IPS DF 6.9 (cell line): Measurements from ENCODE around the gene MBNL1.

ENCODE experiments used
- DNase-seq: peaks from one replicate; pipeline ENCODE4 v3.0.0-alpha.2; 2013; ENCODE audit warnings: low read depth, low spot score
- H3K27ac ChIP-seq: one replicate; pipeline ENCODE4 v1.5.1; 2013; ENCODE audit warnings: low read length, control low read depth
- H3K27me3 ChIP-seq: 2 replicates; pipeline ENCODE4 v1.6.1; 2013; ENCODE audit warnings: mild to moderate bottlenecking, low read length; ENCODE audit not compliant: control insufficient read depth, insufficient read depth
- H3K36me3 ChIP-seq: 2 replicates; pipeline ENCODE4 v1.6.1; 2013; ENCODE audit warnings: low read length; ENCODE audit not compliant: control insufficient read depth, insufficient read depth
- H3K4me1 ChIP-seq: 2 replicates; pipeline ENCODE4 v1.6.1; 2013; ENCODE audit warnings: low read length; ENCODE audit not compliant: control insufficient read depth, insufficient read depth
- H3K4me3 ChIP-seq: 2 replicates; pipeline ENCODE4 v1.5.1; 2013; ENCODE audit warnings: mild to moderate bottlenecking, low read length
- H3K9me3 ChIP-seq: 2 replicates; pipeline ENCODE4 v1.6.1; 2013; ENCODE audit warnings: low read length, inconsistent platforms; ENCODE audit not compliant: control insufficient read depth, insufficient read depth
- WGBS: extraction: QIAGEN DNeasy Blood & Tissue Kit; methylation state at CpG from one replicate; pipeline ENCODE4 v1.1.7; 2013; ENCODE audit warnings: mixed read lengths, missing lambda C conversion rate; ENCODE audit not compliant: insufficient read length, insufficient coverage; 5-methylcytosine and 5-hydroxymethylcytosine counted together

MBNL1 gene

DNA sequence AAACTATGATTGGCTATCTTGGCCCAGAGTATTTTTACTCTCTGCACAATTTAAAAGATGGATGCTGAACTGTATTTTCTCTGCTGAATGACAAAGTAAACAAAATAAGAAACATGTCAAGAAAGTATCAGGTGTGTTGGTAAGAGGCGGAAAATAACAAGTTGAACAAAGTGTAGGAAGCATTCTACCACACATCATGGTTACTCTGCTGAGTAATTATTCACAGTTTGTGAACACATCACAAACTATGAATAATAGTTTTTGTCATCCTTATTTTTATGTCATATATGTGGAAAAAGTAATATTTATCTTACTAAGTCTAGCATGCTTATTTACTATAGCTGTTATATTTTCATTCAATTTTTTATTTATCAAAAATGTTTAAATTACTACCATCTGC is 229.2 kb downstream of the MBNL1 start:
- WGBS: no CpG with 5 or more reads among the region's 1 CpG
- H3K36me3 ChIP-seq: no peaks in the 10 kb centered on the region
- DNase-seq: no peak
- H3K4me3 ChIP-seq: no peak overlapping the region
- H3K27me3 ChIP-seq: no peaks in the 10 kb centered on the region
- H3K27ac ChIP-seq: no peak overlapping the region
- H3K9me3 ChIP-seq: no peaks in the 10 kb centered on the region
- H3K4me1 ChIP-seq: no peaks in the 10 kb centered on the region

DNA sequence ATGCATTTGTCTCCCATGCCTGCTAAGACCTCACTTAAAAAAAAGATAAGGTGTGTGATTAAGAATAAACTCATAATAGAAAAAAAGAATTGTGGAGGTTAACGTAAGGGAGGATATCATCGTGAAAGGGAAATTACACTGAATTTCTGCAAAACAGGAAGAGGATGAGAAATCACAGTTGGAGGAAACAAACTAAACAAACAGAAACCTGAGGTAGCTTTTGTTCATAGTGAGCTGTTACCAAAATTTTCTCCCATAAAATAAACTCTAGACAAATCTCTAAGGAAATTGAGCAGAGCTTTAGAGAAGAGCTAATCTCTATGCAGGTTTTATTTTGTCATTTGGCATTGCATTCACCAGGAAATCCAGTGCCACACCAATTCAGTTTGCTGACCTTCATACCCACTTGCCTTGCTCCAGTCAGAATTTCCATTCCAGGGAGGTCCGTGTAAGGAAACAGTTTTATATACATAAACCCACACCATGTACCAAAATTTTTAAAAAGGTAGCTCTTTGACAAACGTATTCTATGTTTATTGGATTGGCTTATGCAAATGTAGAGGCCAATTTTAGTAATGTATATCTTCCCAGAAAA is 231.2 kb downstream of the MBNL1 start:
- WGBS: 100% methylated on average over 2 of the region's 4 CpGs
- H3K4me3 ChIP-seq: no peak overlapping the region

DNA sequence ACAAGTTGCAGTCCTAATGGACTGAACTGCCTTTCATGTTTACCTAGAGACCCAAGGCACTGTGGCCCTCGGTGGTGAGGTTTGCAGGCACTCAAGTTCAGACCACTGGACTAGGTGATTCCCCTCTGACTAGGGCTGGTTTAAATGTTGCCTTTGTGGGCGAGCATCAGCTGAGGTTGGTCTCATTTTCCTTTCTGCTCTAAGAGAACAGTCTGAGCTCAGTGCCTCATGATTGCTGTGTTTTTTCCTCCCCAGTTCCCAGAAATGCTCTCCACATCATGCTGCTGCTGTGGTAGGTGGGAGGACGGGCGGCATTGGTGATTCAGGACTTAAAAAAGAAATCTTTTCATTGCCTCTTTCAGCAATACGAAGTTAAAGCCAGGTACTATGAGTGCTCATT is 237.2 kb downstream of the MBNL1 start:
- Histone ChIP-seq H3K9me3 (no peaks in the 10 kb centered on the region), H3K4me1 (no peaks in the 10 kb centered on the region), H3K27me3 (no peaks in the 10 kb centered on the region), H3K27ac (no peak overlapping the region), H3K36me3 (no peaks in the 10 kb centered on the region), H3K4me3 (no peak overlapping the region)
- WGBS: no CpG with 5 or more reads among the region's 5 CpGs
- DNase-seq: no peak

More for the DNA sequence above, 231.2 kb downstream of the MBNL1 start:
- Histone ChIP-seq H3K9me3 (no peaks in the 10 kb centered on the region), H3K4me1 (no peaks in the 10 kb centered on the region), H3K36me3 (no peaks in the 10 kb centered on the region), H3K27ac (no peak overlapping the region), H3K27me3 (no peaks in the 10 kb centered on the region)
- DNase-seq: no peak

DNA sequence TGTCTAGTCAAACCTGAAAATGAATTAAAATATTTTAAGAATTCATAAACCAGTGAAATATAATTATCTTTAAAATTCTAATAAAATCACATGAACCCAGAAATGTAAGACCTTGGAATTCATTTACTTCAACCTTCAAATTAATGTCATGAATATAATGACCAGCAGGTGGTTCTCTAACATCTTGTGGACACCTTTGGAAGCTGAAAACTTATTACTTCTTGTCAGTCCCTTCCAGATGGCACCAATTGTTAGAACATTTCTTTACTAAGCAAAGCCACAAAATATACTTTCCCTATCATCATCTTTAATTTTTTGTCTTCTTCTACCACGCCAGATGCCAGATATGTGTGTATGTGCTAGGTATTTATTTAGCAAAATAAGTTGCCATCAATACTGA is 240.0 kb downstream of the MBNL1 start:
- H3K9me3 ChIP-seq: no peaks in the 10 kb centered on the region
- no peak overlapping the region for H3K27ac ChIP-seq
- no peaks in the 10 kb centered on the region for H3K36me3 ChIP-seq
- H3K4me3 ChIP-seq: no peak overlapping the region
- H3K27me3 ChIP-seq: no peaks in the 10 kb centered on the region
- WGBS: no CpG with 5 or more reads among the region's 1 CpG
- H3K4me1 ChIP-seq: no peaks in the 10 kb centered on the region
- DNase-seq: no peak

DNA sequence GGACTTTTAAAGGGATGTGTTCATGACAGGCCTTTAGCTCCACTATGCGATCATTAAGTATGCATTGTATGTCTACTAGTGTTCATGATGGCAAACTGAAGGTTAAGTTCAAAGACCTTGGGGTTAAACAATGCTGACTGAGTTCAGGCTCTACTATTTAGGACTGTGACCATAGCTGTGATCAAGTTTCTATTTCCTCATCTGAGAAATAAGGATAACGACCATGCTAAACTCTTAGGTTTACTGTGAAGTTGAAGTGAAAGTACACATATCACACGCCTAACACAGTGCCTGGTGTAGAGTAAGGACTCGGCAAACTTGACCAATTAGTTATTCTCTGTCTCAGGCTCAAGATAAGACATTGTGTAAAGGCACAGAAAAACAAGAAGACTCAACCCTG is 243.2 kb downstream of the MBNL1 start:
- Histone ChIP-seq H3K4me1 (no peaks in the 10 kb centered on the region), H3K9me3 (no peaks in the 10 kb centered on the region), H3K27me3 (no peaks in the 10 kb centered on the region), H3K27ac (no peak overlapping the region), H3K36me3 (no peaks in the 10 kb centered on the region), H3K4me3 (no peak overlapping the region)
- no CpG with 5 or more reads among the region's 4 CpGs for WGBS
- no peak for DNase-seq

DNA sequence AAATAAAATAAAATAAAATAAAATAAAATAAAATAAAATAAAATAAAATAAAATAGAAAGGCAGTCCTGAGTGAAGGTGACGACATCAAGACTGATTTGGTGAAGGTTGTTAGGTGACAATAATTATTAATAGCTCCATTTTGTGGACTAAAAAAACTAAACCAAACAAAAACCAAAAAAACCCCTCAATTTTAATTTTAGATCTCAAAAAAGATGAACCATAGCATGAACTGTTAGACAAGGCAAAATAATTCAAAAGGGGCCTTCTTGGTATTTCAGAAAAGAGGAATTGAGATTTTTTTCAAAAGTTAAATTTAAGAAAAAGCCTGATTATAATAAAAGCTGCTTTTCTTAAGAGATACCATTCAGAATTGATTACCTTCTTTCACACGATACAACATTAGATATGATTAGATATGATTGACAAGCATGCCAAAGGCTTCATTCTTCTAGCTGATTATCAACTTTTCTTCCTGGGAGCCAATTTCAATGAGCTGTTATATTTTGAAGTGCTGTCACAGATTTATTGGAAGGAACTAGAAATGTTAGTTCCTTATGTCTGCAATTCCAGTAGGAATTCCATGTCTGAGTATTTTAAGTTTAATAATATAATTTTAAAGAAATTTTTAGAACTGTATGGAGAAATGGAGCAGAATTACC is 244.7 kb downstream of the MBNL1 start:
- H3K27ac ChIP-seq: no peak overlapping the region
- no peaks in the 10 kb centered on the region for H3K36me3 ChIP-seq
- no CpG with 5 or more reads among the region's 2 CpGs for WGBS
- no peaks in the 10 kb centered on the region for H3K27me3 ChIP-seq
- no peaks in the 10 kb centered on the region for H3K9me3 ChIP-seq
- no peak overlapping the region for H3K4me3 ChIP-seq
- H3K4me1 ChIP-seq: peaks cover 4% of the 10 kb centered on the region
- no peak for DNase-seq
